SHP77 (cell line): ENCODE measurements around the gene CLEC17A.

Source experiments
- DNase-seq, 2 experiments: peaks; one replicate each; lab custom pipeline; 2025; lab: John Stamatoyannopoulos, UW

CLEC17A gene

DNA sequence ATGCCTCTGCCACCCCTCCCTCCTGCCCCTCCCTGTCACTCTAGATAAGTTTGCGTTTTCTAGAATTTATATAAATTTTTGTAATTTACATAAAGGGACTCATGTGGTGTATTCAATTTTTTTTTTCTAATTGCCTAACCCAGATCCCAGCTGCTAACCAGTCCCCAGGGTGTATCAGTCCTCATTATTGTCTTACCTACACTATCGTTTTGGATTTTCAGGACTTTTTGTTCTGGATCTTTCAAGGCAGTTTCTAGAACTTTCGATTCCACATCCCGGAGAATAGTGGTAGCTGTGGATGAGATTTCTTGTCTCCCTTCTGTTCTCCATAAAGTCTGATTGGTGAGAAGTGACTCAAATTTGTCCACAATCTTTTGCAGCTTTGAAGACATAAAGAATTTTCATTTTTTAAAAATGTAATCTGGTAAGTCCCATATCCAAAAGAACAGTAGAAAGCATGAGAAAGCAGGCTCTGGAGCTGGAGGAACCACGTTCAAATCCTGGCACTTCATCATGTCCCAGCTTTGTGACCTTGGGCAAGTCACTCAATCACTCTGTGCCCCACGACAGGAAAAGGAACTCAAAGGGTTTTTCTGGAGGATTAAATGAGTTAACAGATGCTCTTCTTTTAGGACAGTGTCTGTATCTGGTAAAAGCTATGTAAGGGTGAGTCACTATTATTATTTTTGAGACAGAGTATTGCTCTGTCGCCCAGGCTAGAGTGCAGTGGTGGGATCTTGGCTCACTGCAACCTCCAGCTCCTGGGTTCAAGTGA lies 72.1 kb downstream of the CLEC17A start:
- no peak for DNase-seq

- DNase-seq = no peak
Observed at GRCh38 chr19:14655726-14656125, 72.8 kb downstream of the CLEC17A start.

DNA sequence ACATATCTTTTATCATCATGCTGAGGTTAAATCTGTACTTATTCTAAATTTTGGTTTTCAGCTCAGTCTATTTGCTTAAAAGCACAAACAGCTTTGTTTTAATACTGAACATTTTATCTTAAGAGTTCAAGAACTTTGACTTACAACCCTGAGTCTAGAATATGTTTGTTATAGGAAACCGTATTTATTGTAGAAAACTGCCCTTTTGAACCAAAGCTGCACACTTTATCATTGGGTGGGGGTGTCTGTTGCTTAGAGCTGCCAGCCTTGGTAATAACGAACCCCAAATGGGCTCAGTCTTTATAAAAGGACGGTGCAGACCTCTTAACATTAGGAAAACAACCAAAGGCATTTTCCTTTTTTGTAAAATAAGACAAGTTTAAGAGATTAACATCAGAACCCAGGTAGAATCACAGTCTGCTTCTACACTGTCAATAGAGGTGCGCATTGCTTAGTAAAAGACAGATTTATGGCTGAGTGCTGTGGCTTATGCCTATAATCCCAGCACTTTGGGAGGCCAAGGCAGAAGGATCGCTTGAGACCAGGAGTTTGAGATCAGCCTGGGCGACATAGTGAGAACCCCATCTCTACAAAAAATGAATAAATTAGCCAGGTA lies 77.1 kb downstream of the CLEC17A start:
- DNase-seq = no peak

DNA sequence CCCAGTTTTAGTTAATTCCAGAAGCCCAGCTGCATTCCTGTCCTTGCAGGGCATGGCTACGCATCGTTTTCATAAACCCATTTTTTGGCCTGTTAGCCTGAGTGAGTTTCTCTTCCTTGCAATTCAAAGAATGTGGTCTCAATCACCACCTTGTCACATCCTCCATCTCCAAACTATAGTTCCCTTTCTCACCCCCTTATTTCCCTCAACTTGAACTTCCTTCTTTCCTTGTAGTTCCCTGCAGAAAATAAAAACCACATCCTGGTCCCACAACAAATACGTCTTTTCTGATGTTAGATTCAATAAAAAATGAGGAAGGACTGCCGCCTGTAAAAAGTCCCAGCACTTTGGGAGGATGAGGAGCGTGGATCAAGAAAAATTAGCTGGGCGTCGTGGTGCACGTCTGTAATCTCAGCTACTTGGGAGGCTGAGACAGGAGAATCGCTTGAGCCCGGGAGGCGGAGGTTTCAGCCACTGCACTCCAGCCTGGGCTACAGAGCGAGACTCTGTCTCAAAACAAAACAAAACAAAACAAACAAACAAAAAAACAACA lies 78.6 kb downstream of the CLEC17A start:
- DNase-seq = no peak
